Measurements from ENCODE around the gene KRT4.

- TF ChIP-seq CTCF (conservative IDR thresholded peaks at IDR 0.05; ENCODE audit: low read depth in 2 of 2) (no peak), POLR2AphosphoS5 (IDR thresholded peaks at IDR 0.05; ENCODE audit: low read depth) (no peak), REST (IDR thresholded peaks at IDR 0.05; ENCODE audit: unreplicated experiment) (no peak), EZH2phosphoT487 (IDR thresholded peaks at IDR 0.05; ENCODE audit: unreplicated experiment) (no peak), EZH2 (IDR thresholded peaks at IDR 0.05; ENCODE audit: low read depth, unreplicated experiment) (no peak), JUNB (IDR thresholded peaks at IDR 0.05; ENCODE audit: unreplicated experiment) (no peak), CREB1 (CRISPR knock-in tag; IDR thresholded peaks at IDR 0.05; ENCODE audit: low read depth) (no peak), NANOG (IDR thresholded peaks at IDR 0.05; ENCODE audit: borderline replicate concordance) (no peak), ZNF331 (CRISPR knock-in tag; IDR thresholded peaks at IDR 0.05; ENCODE audit: low read depth) (no peak), ZNF462 (CRISPR knock-in tag; IDR thresholded peaks at IDR 0.05) (no peak), ETS1 (IDR thresholded peaks at IDR 0.05) (no peak), ZNF114 (CRISPR knock-in tag; IDR thresholded peaks at IDR 0.05) (no peak)
These were observed 24.1 kb downstream of the KRT4 start for GRCh38 chr12:52789637-52790426.
